Measurements from ENCODE around the gene AJM1.
"Not testable (repeated sequence)": the region's sequence is repeated elsewhere in the genome, so short reads cannot be mapped to it uniquely, and the experiment has no call there.

AJM1 gene

GRCh38 chr9:136856541-136857141 lies 14.4 kb downstream of the AJM1 start:
- no peak for DNase-seq

- DNase-seq = no peak
Measured at GRCh38 chr9:136857166-136857565, 14.9 kb downstream of the AJM1 start.

GRCh38 chr9:136857581-136858412 lies 15.5 kb downstream of the AJM1 start:
- no peak for DNase-seq

GRCh38 chr9:136858452-136858843 lies 16.2 kb downstream of the AJM1 start:
- DNase-seq = no peak

GRCh38 chr9:136858844-136859757 lies 16.8 kb downstream of the AJM1 start:
- DNase-seq = no peak

- DNase-seq = no peak
Measured at GRCh38 chr9:136860529-136860928, 18.3 kb downstream of the AJM1 start.

GRCh38 chr9:136860933-136861873 lies 18.9 kb downstream of the AJM1 start:
- DNase-seq = no peak

GRCh38 chr9:136861874-136862457 lies 19.7 kb downstream of the AJM1 start:
- DNase-seq = no peak

- no peak for DNase-seq
Measured at GRCh38 chr9:136862849-136863622, 20.8 kb downstream of the AJM1 start.

GRCh38 chr9:136863623-136864273 lies 21.5 kb downstream of the AJM1 start:
- no peak for DNase-seq

GRCh38 chr9:136865041-136865767 lies 22.9 kb downstream of the AJM1 start:
- DNase-seq = no peak

GRCh38 chr9:136865768-136866103 lies 23.5 kb downstream of the AJM1 start:
- no peak for DNase-seq

- DNase-seq = not testable (repeated sequence)
Measured at GRCh38 chr9:136866898-136867421, 24.7 kb downstream of the AJM1 start.

- no peak for DNase-seq
Measured at GRCh38 chr9:136867480-136867879, 25.2 kb downstream of the AJM1 start.

- no peak for DNase-seq
Measured at GRCh38 chr9:136867917-136868316, 25.6 kb downstream of the AJM1 start.

GRCh38 chr9:136868644-136869043 lies 26.4 kb downstream of the AJM1 start:
- DNase-seq = no peak

GRCh38 chr9:136869611-136870010 lies 27.3 kb downstream of the AJM1 start:
- DNase-seq = not testable (repeated sequence)

- no peak for DNase-seq
Measured at GRCh38 chr9:136875155-136875554, 32.9 kb downstream of the AJM1 start.

GRCh38 chr9:136876476-136876875 lies 34.2 kb downstream of the AJM1 start:
- DNase-seq = no peak

Data from fibroblast of skin of back (primary cell).